ENCODE data around the gene SEMG1.
A peak's percentile ranks its signal among the peaks of the same experiment; 100 is the strongest.

SEMG1 gene, protein sequence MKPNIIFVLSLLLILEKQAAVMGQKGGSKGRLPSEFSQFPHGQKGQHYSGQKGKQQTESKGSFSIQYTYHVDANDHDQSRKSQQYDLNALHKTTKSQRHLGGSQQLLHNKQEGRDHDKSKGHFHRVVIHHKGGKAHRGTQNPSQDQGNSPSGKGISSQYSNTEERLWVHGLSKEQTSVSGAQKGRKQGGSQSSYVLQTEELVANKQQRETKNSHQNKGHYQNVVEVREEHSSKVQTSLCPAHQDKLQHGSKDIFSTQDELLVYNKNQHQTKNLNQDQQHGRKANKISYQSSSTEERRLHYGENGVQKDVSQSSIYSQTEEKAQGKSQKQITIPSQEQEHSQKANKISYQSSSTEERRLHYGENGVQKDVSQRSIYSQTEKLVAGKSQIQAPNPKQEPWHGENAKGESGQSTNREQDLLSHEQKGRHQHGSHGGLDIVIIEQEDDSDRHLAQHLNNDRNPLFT

DNA sequence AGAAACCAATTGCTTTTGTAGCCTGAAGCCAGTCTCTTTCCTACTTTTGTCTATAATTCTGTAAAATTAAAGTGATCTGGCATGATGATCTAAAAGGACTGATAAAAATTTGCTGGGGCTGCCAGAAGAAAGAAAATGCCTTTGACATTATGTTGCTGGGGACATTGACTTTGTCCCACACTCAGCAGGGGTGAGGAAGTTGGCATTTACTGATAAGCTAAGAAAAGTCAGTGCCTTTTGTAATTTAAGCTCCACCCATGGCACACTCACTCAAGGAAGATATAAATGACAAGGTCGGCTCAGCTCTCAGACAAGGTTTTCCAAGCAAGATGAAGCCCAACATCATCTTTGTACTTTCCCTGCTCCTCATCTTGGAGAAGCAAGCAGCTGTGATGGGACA, at the start of gene SEMG1:
Gene SEMG1 (plus strand): TSS at position 309 of the 400 bp plus-strand sequence. CDS start 21 bp downstream, at position 330.
- TF ChIP-seq, protein P1, sequence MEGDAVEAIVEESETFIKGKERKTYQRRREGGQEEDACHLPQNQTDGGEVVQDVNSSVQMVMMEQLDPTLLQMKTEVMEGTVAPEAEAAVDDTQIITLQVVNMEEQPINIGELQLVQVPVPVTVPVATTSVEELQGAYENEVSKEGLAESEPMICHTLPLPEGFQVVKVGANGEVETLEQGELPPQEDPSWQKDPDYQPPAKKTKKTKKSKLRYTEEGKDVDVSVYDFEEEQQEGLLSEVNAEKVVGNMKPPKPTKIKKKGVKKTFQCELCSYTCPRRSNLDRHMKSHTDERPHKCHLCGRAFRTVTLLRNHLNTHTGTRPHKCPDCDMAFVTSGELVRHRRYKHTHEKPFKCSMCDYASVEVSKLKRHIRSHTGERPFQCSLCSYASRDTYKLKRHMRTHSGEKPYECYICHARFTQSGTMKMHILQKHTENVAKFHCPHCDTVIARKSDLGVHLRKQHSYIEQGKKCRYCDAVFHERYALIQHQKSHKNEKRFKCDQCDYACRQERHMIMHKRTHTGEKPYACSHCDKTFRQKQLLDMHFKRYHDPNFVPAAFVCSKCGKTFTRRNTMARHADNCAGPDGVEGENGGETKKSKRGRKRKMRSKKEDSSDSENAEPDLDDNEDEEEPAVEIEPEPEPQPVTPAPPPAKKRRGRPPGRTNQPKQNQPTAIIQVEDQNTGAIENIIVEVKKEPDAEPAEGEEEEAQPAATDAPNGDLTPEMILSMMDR (IDR thresholded peaks at IDR 0.05; ENCODE audit: poor library complexity, severe bottlenecking), result no peak
- Histone ChIP-seq H3K36me3 (ENCODE audit: low read depth) (no peaks in the 10 kb centered on the region), H3K27me3 (ENCODE audit: insufficient read depth, poor library complexity, severe bottlenecking) (peaks cover 40% of the 10 kb centered on the region), H3K4me1 (ENCODE audit: insufficient read depth, poor library complexity, severe bottlenecking) (no peaks in the 10 kb centered on the region), H3K27ac (ENCODE audit: poor library complexity, severe bottlenecking) (no peak within 1 kb of the TSS), H3K9me3 (ENCODE audit: severe bottlenecking) (no peaks in the 10 kb centered on the region), H3K4me3 (ENCODE audit: severe bottlenecking) (no peak within 1 kb of the TSS)
- no peak for ATAC-seq (ENCODE audit: low read depth)
- DNase-seq (ENCODE audit: low spot score), result no peak

DNA sequence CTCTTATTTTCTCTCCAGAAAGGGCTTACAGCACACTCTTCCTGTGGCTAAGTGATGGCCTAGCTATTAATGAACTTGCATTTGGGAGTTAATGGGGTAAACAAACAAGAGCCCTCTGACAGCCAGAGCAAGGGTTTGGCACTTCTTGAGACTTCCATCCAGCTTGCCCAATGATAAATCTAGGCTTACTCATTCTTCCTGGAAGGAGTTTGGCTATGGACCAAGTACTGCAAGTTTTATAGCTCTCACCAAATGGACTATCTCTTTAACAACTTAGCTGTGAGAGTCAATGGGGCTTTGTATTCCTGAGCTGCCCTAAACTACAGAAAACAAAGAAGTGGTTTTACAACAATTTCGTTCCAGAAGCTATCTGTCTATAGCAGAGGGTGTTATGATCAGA, 48.9 kb upstream of the SEMG1 start:
- H3K27me3 ChIP-seq (ENCODE audit: insufficient read depth, poor library complexity, severe bottlenecking), result no peaks in the 10 kb centered on the region
- ATAC-seq (ENCODE audit: low read depth) (peak; percentile 98), DNase-seq (ENCODE audit: low spot score) (no peak)

DNA sequence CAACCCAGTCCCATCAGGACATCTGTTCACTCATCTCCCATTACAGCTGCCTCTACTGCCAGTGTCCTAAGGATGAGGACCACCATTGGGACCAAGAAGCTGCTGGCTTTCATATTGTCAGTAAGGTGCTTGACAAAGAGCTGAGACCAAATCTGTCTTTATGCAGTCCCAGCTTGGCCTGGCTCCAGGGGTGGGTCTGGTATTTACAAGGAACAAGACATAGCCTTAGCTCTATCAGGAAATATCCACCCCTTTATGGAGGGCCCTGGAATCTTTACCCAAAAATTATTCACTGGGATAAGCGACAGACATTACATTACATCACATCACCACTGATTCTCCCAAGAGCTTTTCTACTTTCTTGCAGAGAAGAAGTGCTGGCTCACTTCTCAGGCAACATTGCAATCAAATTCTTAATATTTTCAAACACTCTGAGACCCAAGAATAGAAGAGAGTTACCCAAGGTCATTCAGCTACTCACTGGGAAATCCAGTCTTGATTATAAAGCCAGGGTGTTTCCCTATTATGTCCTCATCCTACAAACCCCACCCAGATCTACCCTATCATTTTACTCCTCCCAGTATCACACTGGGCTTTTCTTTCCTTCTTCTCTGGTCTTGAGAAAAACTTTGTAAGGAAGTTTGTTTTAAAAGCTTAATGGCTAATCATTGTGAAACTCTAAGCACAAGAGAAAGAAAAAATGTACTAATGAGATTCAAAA, 43.6 kb upstream of the SEMG1 start:
- Histone ChIP-seq H3K36me3 (ENCODE audit: low read depth) (no peaks in the 10 kb centered on the region), H3K9me3 (ENCODE audit: severe bottlenecking) (peaks cover 16% of the 10 kb centered on the region), H3K27ac (ENCODE audit: poor library complexity, severe bottlenecking) (no peak overlapping the region), H3K27me3 (ENCODE audit: insufficient read depth, poor library complexity, severe bottlenecking) (peaks cover 13% of the 10 kb centered on the region), H3K4me3 (ENCODE audit: severe bottlenecking) (no peak overlapping the region), H3K4me1 (ENCODE audit: insufficient read depth, poor library complexity, severe bottlenecking) (peaks cover 3% of the 10 kb centered on the region)
- TF ChIP-seq, protein P1 (IDR thresholded peaks at IDR 0.05; ENCODE audit: poor library complexity, severe bottlenecking), result no peak
- no peak for DNase-seq (ENCODE audit: low spot score)
- ATAC-seq (ENCODE audit: low read depth), result no peak

More for the DNA sequence above, 48.9 kb upstream of the SEMG1 start:
- Histone ChIP-seq H3K36me3 (ENCODE audit: low read depth) (no peaks in the 10 kb centered on the region), H3K27ac (ENCODE audit: poor library complexity, severe bottlenecking) (peak overlapping the region; percentile 15), H3K4me3 (ENCODE audit: severe bottlenecking) (no peak overlapping the region), H3K4me1 (ENCODE audit: insufficient read depth, poor library complexity, severe bottlenecking) (peaks cover 15% of the 10 kb centered on the region), H3K9me3 (ENCODE audit: severe bottlenecking) (peaks cover 13% of the 10 kb centered on the region)
- TF ChIP-seq, protein P1 (IDR thresholded peaks at IDR 0.05; ENCODE audit: poor library complexity, severe bottlenecking), result no peak

DNA sequence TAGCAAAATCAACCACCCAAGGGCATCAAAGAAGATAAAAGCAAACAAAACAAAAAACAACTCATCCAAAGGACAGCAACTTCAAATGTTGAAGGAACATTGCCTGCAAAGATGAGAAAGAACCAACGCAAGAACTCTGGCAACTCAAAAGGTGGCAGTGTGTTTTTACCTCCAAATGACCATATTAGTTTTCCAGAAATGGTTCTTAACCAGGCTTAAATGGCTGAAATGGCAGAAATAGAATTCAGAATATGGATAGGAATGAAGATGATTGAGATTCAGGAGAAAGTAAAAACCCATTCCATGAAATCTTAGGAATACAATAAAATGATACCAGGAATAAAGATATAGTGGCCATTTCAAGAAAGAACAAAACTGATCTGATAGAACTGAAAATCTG, 41.9 kb upstream of the SEMG1 start:
- H3K4me3 ChIP-seq (ENCODE audit: severe bottlenecking), result no peak overlapping the region
- H3K27me3 ChIP-seq (ENCODE audit: insufficient read depth, poor library complexity, severe bottlenecking), result peaks cover 13% of the 10 kb centered on the region
- ATAC-seq (ENCODE audit: low read depth) (no peak), DNase-seq (ENCODE audit: low spot score) (no peak)
- H3K9me3 ChIP-seq (ENCODE audit: severe bottlenecking), result peaks cover 8% of the 10 kb centered on the region
- TF ChIP-seq, protein P1 (IDR thresholded peaks at IDR 0.05; ENCODE audit: poor library complexity, severe bottlenecking), result no peak
- no peaks in the 10 kb centered on the region for H3K36me3 ChIP-seq (ENCODE audit: low read depth)
- H3K4me1 ChIP-seq (ENCODE audit: insufficient read depth, poor library complexity, severe bottlenecking), result no peaks in the 10 kb centered on the region
- no peak overlapping the region for H3K27ac ChIP-seq (ENCODE audit: poor library complexity, severe bottlenecking)
